GM12873 (cell line): ENCODE data around the gene RGS6.
A peak's percentile ranks its signal among the peaks of the same experiment; 100 is the strongest.

Source experiments
- CTCF ChIP-seq: IDR thresholded peaks from 2 replicates; pipeline ENCODE4 v1.5.1; 2012; ENCODE audit warnings: low read depth, mild to moderate bottlenecking, moderate library complexity, low read length, control low read depth; ENCODE audit not compliant: insufficient read depth; ENCODE audit errors: missing control alignments

The RGS6 gene

GRCh38 chr14:71932229-71932981 lies at the start of gene RGS6:
Gene RGS6, plus strand, starts transcription at chr14:71932429.
- TF ChIP-seq CTCF: peak; percentile 58

GRCh38 chr14:71883094-71883493 lies 49.1 kb upstream of the RGS6 start:
- TF ChIP-seq CTCF: no peak

- no peak for TF ChIP-seq CTCF
These were observed 46.9 kb upstream of the RGS6 start for GRCh38 chr14:71885301-71885700.

GRCh38 chr14:71890541-71890940 lies 41.7 kb upstream of the RGS6 start:
- no peak for TF ChIP-seq CTCF

GRCh38 chr14:71891185-71891584 lies 41.0 kb upstream of the RGS6 start:
- TF ChIP-seq CTCF: no peak

- no peak for TF ChIP-seq CTCF
These were observed 40.3 kb upstream of the RGS6 start for GRCh38 chr14:71891970-71892369.

- TF ChIP-seq CTCF: no peak
These were observed 27.2 kb upstream of the RGS6 start for GRCh38 chr14:71905031-71905430.

- TF ChIP-seq CTCF: no peak
These were observed 26.4 kb upstream of the RGS6 start for GRCh38 chr14:71905860-71906259.
